ENCODE measurements around the gene STAC2.
"Not testable (repeated sequence)": the region's sequence is repeated elsewhere in the genome, so short reads cannot be mapped to it uniquely, and the experiment has no call there.

The STAC2 gene

GRCh38 chr17:39186481-39187002 is 39.2 kb downstream of the STAC2 start:
- DNase-seq (ENCODE audit: low read depth) = no peak

GRCh38 chr17:39183720-39184119 is 42.0 kb downstream of the STAC2 start:
- DNase-seq (ENCODE audit: low read depth) = no peak

- no peak for DNase-seq (ENCODE audit: low read depth)
Measured at GRCh38 chr17:39183045-39183444, 42.7 kb downstream of the STAC2 start.

- DNase-seq (ENCODE audit: low read depth) = no peak
Measured at GRCh38 chr17:39181303-39181702, 44.4 kb downstream of the STAC2 start.

- no peak for DNase-seq (ENCODE audit: low read depth)
Measured at GRCh38 chr17:39178536-39178935, 47.2 kb downstream of the STAC2 start.

GRCh38 chr17:39177256-39177655 is 48.5 kb downstream of the STAC2 start:
- DNase-seq (ENCODE audit: low read depth) = no peak

- no peak for DNase-seq (ENCODE audit: low read depth)
Measured at GRCh38 chr17:39175695-39176093, 50.1 kb downstream of the STAC2 start.

- no peak for DNase-seq (ENCODE audit: low read depth)
Measured at GRCh38 chr17:39174920-39175694, 50.6 kb downstream of the STAC2 start.

- DNase-seq (ENCODE audit: low read depth) = no peak
Measured at GRCh38 chr17:39173526-39174274, 52.0 kb downstream of the STAC2 start.

GRCh38 chr17:39173080-39173479 is 52.7 kb downstream of the STAC2 start:
- DNase-seq (ENCODE audit: low read depth) = no peak

GRCh38 chr17:39171933-39172332 is 53.8 kb downstream of the STAC2 start:
- DNase-seq (ENCODE audit: low read depth) = no peak

- no peak for DNase-seq (ENCODE audit: low read depth)
Measured at GRCh38 chr17:39170558-39170957, 55.2 kb downstream of the STAC2 start.

GRCh38 chr17:39170109-39170508 is 55.6 kb downstream of the STAC2 start:
- no peak for DNase-seq (ENCODE audit: low read depth)

GRCh38 chr17:39169518-39169917 is 56.2 kb downstream of the STAC2 start:
- no peak for DNase-seq (ENCODE audit: low read depth)

GRCh38 chr17:39169101-39169500 is 56.6 kb downstream of the STAC2 start:
- DNase-seq (ENCODE audit: low read depth) = no peak

- not testable (repeated sequence) for DNase-seq (ENCODE audit: low read depth)
Measured at GRCh38 chr17:39168503-39168902, 57.2 kb downstream of the STAC2 start.

- DNase-seq (ENCODE audit: low read depth) = no peak
Measured at GRCh38 chr17:39167476-39167875, 58.3 kb downstream of the STAC2 start.

GRCh38 chr17:39166437-39167335 is 59.1 kb downstream of the STAC2 start:
- no peak for DNase-seq (ENCODE audit: low read depth)

- DNase-seq (ENCODE audit: low read depth) = no peak
Measured at GRCh38 chr17:39165841-39166349, 59.9 kb downstream of the STAC2 start, which contains the start of gene ARL5C. Gene ARL5C, minus strand, starts transcription at chr17:39166161. Its CDS starts 401 bp downstream, at chr17:39165760.

GRCh38 chr17:39165178-39165840 is 60.4 kb downstream of the STAC2 start:
- no peak for DNase-seq (ENCODE audit: low read depth)

- peak; percentile 59 for DNase-seq (ENCODE audit: low read depth)
Measured at GRCh38 chr17:39164675-39165143, 61.0 kb downstream of the STAC2 start.

All from GM04503 (cell line).